Ovary (tissue), 3 donors: Measurements from ENCODE around the gene ZNF667.

Experiments
- CTCF ChIP-seq, 3 donors: fragments of 450-650 bp in 2 of 3; fragments of 200-600 bp in 1 of 3; IDR thresholded peaks; one replicate each; pipeline versions ENCODE4 v1.5.1 to v1.8.0; 2016 to 2022; ENCODE audit warnings: antibody characterized with exemption in 3 of 3, mild to moderate bottlenecking in 1 of 3
- EP300 ChIP-seq: sonication (generic); formaldehyde crosslinking; IDR thresholded peaks from one replicate; pipeline ENCODE4 v1.6.1; 2017; ENCODE audit warnings: antibody characterized with exemption
- donor health status: DM: no; HTN: no; CAD: no.

DNA sequence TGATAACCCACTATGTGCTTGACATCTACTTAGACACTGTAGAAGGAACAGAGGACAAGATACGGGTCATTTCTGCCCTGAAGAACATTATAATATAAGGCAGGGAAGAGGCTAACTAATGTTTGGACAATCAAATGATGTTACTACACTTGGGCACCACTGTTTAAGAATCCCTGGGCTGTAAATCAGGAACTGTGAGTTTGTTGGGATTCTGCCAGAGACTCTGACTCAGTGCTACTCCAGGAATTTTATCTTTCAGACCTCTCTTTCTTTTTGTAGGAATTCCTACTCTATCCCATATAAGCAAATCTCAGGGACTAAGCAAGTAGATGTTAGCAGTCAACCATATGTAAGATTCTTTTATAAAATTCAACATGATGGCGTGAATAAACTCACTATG, 27.4 kb upstream of the ZNF667 start:
- no peak for TF ChIP-seq CTCF (IDR thresholded peaks at IDR 0.05)
- TF ChIP-seq EP300 = no peak
